ENCODE data around the gene PRND. TPM values are rescaled to one million over a fixed set of nuclear protein-coding genes. Genes with fewer than 3 reads are reported as not detected.

Gene PRND
- total and polyA plus RNA-seq, 2 donors (not counting 3 experiments of a cell fraction or from before 2014, with no cell fraction given), result 0.18 TPM; not detected in 1

DNA sequence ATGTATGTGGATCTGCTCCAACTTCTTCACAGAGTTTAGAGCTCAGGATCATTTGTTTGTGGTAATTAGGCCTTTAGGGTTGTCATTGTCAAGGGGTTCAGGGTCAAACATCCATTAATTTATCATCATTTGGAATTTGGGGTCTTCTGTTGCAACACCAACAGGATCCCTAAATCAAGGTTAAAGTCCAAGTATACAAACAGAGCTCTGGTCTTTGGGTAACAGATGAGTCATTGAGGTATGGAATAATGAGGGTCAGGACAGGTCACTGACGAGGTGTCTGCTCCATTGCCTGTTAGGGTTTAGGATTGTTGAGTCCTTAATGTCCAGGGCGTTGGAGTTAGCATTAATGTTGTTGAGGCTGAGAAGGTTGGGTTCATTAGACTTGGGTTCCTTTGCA is 47.6 kb downstream of the PRND start:
- no peak overlapping the region for H3K27ac ChIP-seq (ENCODE audit: insufficient read depth, low read depth, low read length)
- dilution Hi-C loops (cut with MboI; ENCODE audit: extremely low pct_ligation_motif_present, low sequenced_read_pairs) (no loop called here), intact Hi-C loops (cut with micrococcal nuclease) (no loop called here)
- no peaks in the 10 kb centered on the region for H3K4me1 ChIP-seq (ENCODE audit: control insufficient read depth, extremely low read depth, insufficient read depth, low read length)
- DNase-seq (ENCODE audit: low read depth, low spot score), result no peak
- no peaks in the 10 kb centered on the region for H3K9me1 ChIP-seq (replicated peaks; ENCODE audit: control insufficient read depth, extremely low read depth, insufficient read depth, low read length)
- no TSS peak for BruUV-seq (replicated peaks)
- no peak overlapping the region for H2AFZ ChIP-seq (ENCODE audit: low read depth, low read length)
- H3K9me3 ChIP-seq (replicated peaks; ENCODE audit: control insufficient read depth, insufficient read depth, low read length), result no peaks in the 10 kb centered on the region
- ChIA-PET CTCF (interaction anchor here (1.0 to 1.2 kb wide), 2 partner anchors 11 to 187 kb away, joined by 3 to 4 read pairs; no protein-coding TSS in a partner anchor), POLR2A (interaction anchor here (0.7 kb wide), 1 partner anchor 540 kb away, joined by 3 read pairs; no protein-coding TSS in a partner anchor)
- H3K4me2 ChIP-seq (ENCODE audit: insufficient read depth, low read length), result no peak overlapping the region
- no peak overlapping the region for H3K9ac ChIP-seq (replicated peaks; ENCODE audit: extremely low read depth, insufficient read depth, low read length)
- H3K4me3 ChIP-seq (replicated peaks in 1 of 3; ENCODE audit: insufficient read depth in 1 of 3, low read depth in 1 of 3, low read length in 3 of 3), result no peak overlapping the region
- no peaks in the 10 kb centered on the region for H4K20me1 ChIP-seq (replicated peaks; ENCODE audit: control insufficient read depth, extremely low read depth, insufficient read depth, low read length)
- H3K79me2 ChIP-seq (ENCODE audit: control insufficient read depth, insufficient read depth, low read length), result no peaks in the 10 kb centered on the region
- H3K36me3 ChIP-seq (ENCODE audit: control insufficient read depth in 2 of 2, extremely low read depth in 1 of 2, insufficient read depth in 2 of 2, low read length in 2 of 2), result no peaks in the 10 kb centered on the region
- no peak for FAIRE-seq
- H3K27me3 ChIP-seq (ENCODE audit: control insufficient read depth in 2 of 2, insufficient read depth in 2 of 2, low read length in 2 of 2), result peaks cover 0 to 6% of the 10 kb centered on the region in 2 experiments
- TF ChIP-seq MYC (IDR thresholded peaks at IDR 0.05; ENCODE audit: low read depth, low read length) (no peak), FOS (IDR thresholded peaks at IDR 0.05; ENCODE audit: borderline replicate concordance, insufficient read depth, low read length) (no peak), GATA2 (IDR thresholded peaks at IDR 0.05; ENCODE audit: insufficient read depth, insufficient read length, low read depth, low read length) (no peak), CTCF (IDR thresholded peaks at IDR 0.05; ENCODE audit: extremely low read depth in 1 of 2, insufficient read depth in 1 of 2, low read depth in 1 of 2, low read length in 2 of 2) (no peak), EZH2 (IDR thresholded peaks at IDR 0.05; ENCODE audit: borderline replicate concordance, low read depth, low read length, severe bottlenecking) (no peak), JUN (IDR thresholded peaks at IDR 0.05; ENCODE audit: borderline replicate concordance, insufficient read depth, insufficient read length, low read depth) (no peak), POLR2A (IDR thresholded peaks at IDR 0.05; ENCODE audit: low read depth, low read length) (no peak), POLR2AphosphoS5 (IDR thresholded peaks at IDR 0.05; ENCODE audit: insufficient read depth, low read depth, low read length) (no peak), MAX (IDR thresholded peaks at IDR 0.05; ENCODE audit: insufficient read depth, insufficient read length) (no peak)

All from endothelial cell of umbilical vein (primary cell).